CD8-positive, alpha-beta memory T cell (primary cell): ENCODE measurements around the gene ATP13A3. TPM values are rescaled to one million over a fixed set of nuclear protein-coding genes. Genes with fewer than 3 reads are reported as not detected.

Experiments
- CTCF ChIA-PET: fragments of 350-600 bp; sonication (Branson Sonifier 250); formaldehyde crosslinking; loops from one replicate; lab custom pipeline; 2021; ENCODE audit warnings: antibody characterized with exemption; lab: Charles Lee
- POLR2A ChIA-PET: fragments of 350-600 bp; sonication (Branson Sonifier 250); formaldehyde crosslinking; loops from one replicate; lab custom pipeline; 2021; ENCODE audit warnings: antibody characterized with exemption; lab: Charles Lee
- DNase-seq, 5 donors: peaks; one replicate each; pipeline versions ENCODE4 v3.0.0 to v3.0.0-alpha.2; 2020 to 2022; ENCODE audit warnings: mixed read lengths in 1 of 5
- H3K27ac ChIP-seq: one replicate; pipeline ENCODE4 v1.7.0; 2013; ENCODE audit warnings: low read depth, mild to moderate bottlenecking, low read length, moderate library complexity
- H3K27me3 ChIP-seq: 2 replicates; pipeline ENCODE4 v1.7.0; 2013; ENCODE audit warnings: low read length, mild to moderate bottlenecking; ENCODE audit not compliant: insufficient read depth, poor library complexity, severe bottlenecking
- H3K36me3 ChIP-seq: 2 replicates; pipeline ENCODE4 v1.7.0; 2013; ENCODE audit warnings: mild to moderate bottlenecking, low read length, moderate library complexity; ENCODE audit not compliant: insufficient read depth
- H3K4me1 ChIP-seq: 2 replicates; pipeline ENCODE4 v1.7.0; 2013; ENCODE audit warnings: mild to moderate bottlenecking, low read length, moderate library complexity; ENCODE audit not compliant: insufficient read depth
- H3K4me3 ChIP-seq: 2 replicates; pipeline ENCODE4 v1.7.0; 2013; ENCODE audit warnings: mild to moderate bottlenecking, low read length
- H3K9me3 ChIP-seq: 2 replicates; pipeline ENCODE4 v1.7.0; 2013; ENCODE audit warnings: mild to moderate bottlenecking, low read length
- H3K27ac Mint-ChIP-seq, 8 donors: one replicate each; pipeline ENCODE4 v1.8.0; 2020 to 2021; ENCODE audit warnings: mixed read lengths in 8 of 8, mild to moderate bottlenecking in 6 of 8, inconsistent platforms in 3 of 8, moderate library complexity in 3 of 8
- H3K27me3 Mint-ChIP-seq, 2 donors: one replicate each; pipeline ENCODE4 v1.8.0; 2020 to 2021; ENCODE audit warnings: mixed read lengths in 2 of 2, mild to moderate bottlenecking in 1 of 2, moderate library complexity in 1 of 2
- H3K36me3 Mint-ChIP-seq, 3 donors: one replicate each; pipeline ENCODE4 v1.8.0; 2020 to 2021; ENCODE audit warnings: mixed read lengths in 3 of 3, inconsistent platforms in 1 of 3, mild to moderate bottlenecking in 1 of 3
- H3K4me1 Mint-ChIP-seq, 3 donors: one replicate each; pipeline ENCODE4 v1.8.0; 2020 to 2021; ENCODE audit warnings: mixed read lengths in 3 of 3, inconsistent platforms in 1 of 3, mild to moderate bottlenecking in 1 of 3
- H3K4me3 Mint-ChIP-seq, 7 donors: one replicate each; pipeline ENCODE4 v1.8.0; 2020 to 2021; ENCODE audit warnings: mixed read lengths in 7 of 7, mild to moderate bottlenecking in 6 of 7, moderate library complexity in 4 of 7, inconsistent platforms in 2 of 7
- H3K9me3 Mint-ChIP-seq, 5 donors: one replicate each; pipeline ENCODE4 v1.8.0; 2020 to 2022; ENCODE audit warnings: mixed read lengths in 5 of 5, mild to moderate bottlenecking in 3 of 5, moderate library complexity in 2 of 5, inconsistent platforms in 1 of 5
- polyA plus RNA-seq: library from polyadenylated mRNA; unstranded; fragments of 300-500 nt; fragmentation: Illumina TruSeq; gene quantifications from one replicate; pipeline ENCODE4 v1.2.3, GENCODE V29; 2021
- total RNA-seq, 2 experiments: library from RNA; stranded (reverse); gene quantifications; one replicate each; pipeline ENCODE4 v1.2.3, GENCODE V29; 2021

Gene ATP13A3
- total and polyA plus RNA-seq, 3 experiments from 2014 or later: 10.5 to 165 (median 144) TPM

DNA sequence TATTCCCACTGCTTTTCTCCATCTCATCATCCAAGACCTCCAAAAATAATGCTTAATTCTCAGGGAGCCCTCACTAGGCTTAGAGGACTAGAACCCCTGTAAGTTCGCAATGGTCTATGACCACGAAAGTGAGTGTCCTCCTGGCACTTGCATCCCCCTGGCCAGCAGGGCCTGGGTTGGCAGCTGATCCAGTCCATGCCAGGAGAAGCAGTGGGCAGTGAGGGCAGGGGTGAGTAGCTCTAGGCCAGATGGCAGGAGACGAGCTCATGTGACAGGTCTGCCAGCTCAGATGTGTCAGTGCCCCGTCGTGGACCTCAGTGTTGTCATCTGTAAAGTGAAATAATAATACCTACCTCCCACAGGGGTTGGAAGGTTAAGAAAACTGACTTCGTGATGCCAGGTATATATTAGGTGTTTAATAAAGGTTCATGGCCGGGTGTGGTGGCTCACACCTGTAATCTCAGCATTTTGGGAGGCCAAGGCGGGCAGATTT lies 98.8 kb downstream of the ATP13A3 start:
- DNase-seq: no peak
- Histone ChIP-seq H3K9me3 (peaks cover 9% of the 10 kb centered on the region), H3K36me3 (no peaks in the 10 kb centered on the region), H3K27me3 (no peaks in the 10 kb centered on the region), H3K4me1 (no peaks in the 10 kb centered on the region), H3K4me3 (no peak overlapping the region), H3K27ac (no peak overlapping the region)
- ChIA-PET CTCF (no interaction called here), POLR2A (no interaction called here)
- H3K27ac Mint-ChIP-seq: no peak overlapping the region
- peaks cover 1 to 10% (median 5%) of the 10 kb centered on the region in 5 donors for H3K9me3 Mint-ChIP-seq
- H3K4me1 Mint-ChIP-seq: no peaks in the 10 kb centered on the region
- H3K36me3 Mint-ChIP-seq: no peaks in the 10 kb centered on the region
- no peak overlapping the region for H3K4me3 Mint-ChIP-seq
- peaks cover 7 to 17% of the 10 kb centered on the region in 2 donors for H3K27me3 Mint-ChIP-seq

DNA sequence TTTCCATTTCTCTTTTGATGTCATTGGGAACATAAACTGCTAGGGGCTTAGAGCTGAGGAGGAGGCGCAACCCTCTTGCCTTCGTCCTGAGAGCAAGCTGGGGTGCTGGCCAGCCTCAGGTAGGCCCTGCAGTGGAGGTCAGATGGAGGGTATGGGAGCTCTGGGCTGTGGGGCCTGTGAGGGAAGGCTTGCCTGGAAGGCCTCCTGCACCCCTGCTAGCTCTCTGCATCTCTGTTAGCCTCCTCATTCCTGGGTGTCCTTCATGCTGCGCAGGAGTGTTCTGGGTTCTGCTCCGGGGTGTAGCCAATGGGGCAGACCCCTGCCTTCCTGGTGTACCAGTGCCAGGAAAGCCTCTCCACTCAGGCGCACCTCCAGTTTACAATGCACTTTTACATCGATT lies 99.5 kb downstream of the ATP13A3 start:
- DNase-seq: no peak
- Histone ChIP-seq H3K4me1 (no peaks in the 10 kb centered on the region), H3K36me3 (no peaks in the 10 kb centered on the region), H3K4me3 (no peak overlapping the region), H3K27ac (no peak overlapping the region), H3K27me3 (no peaks in the 10 kb centered on the region), H3K9me3 (peaks cover 9% of the 10 kb centered on the region)
- ChIA-PET CTCF (interaction anchor here (2.4 kb wide), 1 partner anchor 8 kb away, joined by 9 read pairs; no protein-coding TSS in a partner anchor), POLR2A (no interaction called here)
- H3K36me3 Mint-ChIP-seq: no peaks in the 10 kb centered on the region
- no peak overlapping the region for H3K27ac Mint-ChIP-seq
- no peak overlapping the region for H3K4me3 Mint-ChIP-seq
- H3K4me1 Mint-ChIP-seq: no peaks in the 10 kb centered on the region
- H3K27me3 Mint-ChIP-seq: peaks cover 7 to 21% of the 10 kb centered on the region in 2 donors
- H3K9me3 Mint-ChIP-seq: peaks cover 1 to 10% (median 5%) of the 10 kb centered on the region in 5 donors

DNA sequence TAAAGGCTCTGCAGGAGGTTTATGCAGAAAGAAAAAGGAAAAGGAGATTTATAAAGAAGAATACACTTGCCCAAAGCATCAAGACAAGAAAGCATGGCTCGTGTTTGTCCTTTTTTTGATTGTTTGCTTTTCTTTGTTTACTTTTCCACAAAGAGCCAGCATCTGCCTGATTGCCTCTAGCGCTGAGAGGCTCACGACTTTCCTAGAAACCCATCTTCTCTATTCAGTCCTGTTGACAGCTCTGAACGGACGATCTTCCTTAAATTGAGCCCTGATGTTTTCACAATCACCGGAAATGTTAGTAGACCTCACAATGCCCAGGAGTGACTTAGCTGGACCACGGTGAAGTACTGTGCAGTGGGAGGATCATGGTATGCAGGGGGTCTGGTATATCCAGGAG lies 100.2 kb downstream of the ATP13A3 start:
- Mint-ChIP-seq H3K27ac (no peak overlapping the region), H3K4me3 (no peak overlapping the region), H3K4me1 (no peaks in the 10 kb centered on the region), H3K36me3 (no peaks in the 10 kb centered on the region), H3K9me3 (peaks cover 1 to 10% (median 5%) of the 10 kb centered on the region in 5 donors), H3K27me3 (peaks cover 7 to 21% of the 10 kb centered on the region in 2 donors)
- no peaks in the 10 kb centered on the region for H3K4me1 ChIP-seq
- peaks cover 9% of the 10 kb centered on the region for H3K9me3 ChIP-seq
- H3K36me3 ChIP-seq: no peaks in the 10 kb centered on the region
- ChIA-PET CTCF (interaction anchor here (2.4 kb wide), 1 partner anchor 9 kb away, joined by 9 read pairs; no protein-coding TSS in a partner anchor), POLR2A (no interaction called here)
- no peak for DNase-seq
- no peak overlapping the region for H3K27ac ChIP-seq
- no peak overlapping the region for H3K4me3 ChIP-seq
- H3K27me3 ChIP-seq: no peaks in the 10 kb centered on the region

DNA sequence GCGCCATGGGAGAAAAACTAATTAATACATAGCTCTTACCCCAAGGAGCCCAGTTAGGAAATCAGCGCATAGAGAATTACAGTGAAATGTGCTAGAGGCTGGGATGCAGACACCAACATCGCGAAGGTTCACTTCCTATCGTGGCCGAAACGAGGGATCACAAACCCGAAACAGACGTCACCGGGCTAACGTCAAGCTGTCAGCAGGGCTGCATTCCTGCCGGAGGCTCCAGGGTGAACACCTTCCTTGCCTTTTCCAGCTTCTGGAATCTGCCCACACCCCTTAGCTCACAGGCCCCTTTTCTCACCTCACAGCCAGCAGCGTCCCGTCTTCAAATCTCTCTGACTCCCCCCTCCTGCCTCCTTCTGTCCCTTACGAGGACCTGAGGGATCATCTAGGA lies 100.7 kb downstream of the ATP13A3 start:
- ChIA-PET CTCF (interaction anchor here (2.4 kb wide), 1 partner anchor 10 kb away, joined by 9 read pairs; no protein-coding TSS in a partner anchor), POLR2A (no interaction called here)
- Mint-ChIP-seq H3K4me3 (no peak overlapping the region), H3K27ac (no peak overlapping the region), H3K4me1 (no peaks in the 10 kb centered on the region), H3K9me3 (peaks cover 1 to 8% (median 5%) of the 10 kb centered on the region in 5 donors), H3K27me3 (peaks cover 7 to 18% of the 10 kb centered on the region in 2 donors), H3K36me3 (no peaks in the 10 kb centered on the region)
- Histone ChIP-seq H3K4me3 (no peak overlapping the region), H3K27me3 (no peaks in the 10 kb centered on the region), H3K27ac (no peak overlapping the region), H3K36me3 (no peaks in the 10 kb centered on the region), H3K9me3 (peaks cover 6% of the 10 kb centered on the region), H3K4me1 (no peaks in the 10 kb centered on the region)
- DNase-seq: no peak

DNA sequence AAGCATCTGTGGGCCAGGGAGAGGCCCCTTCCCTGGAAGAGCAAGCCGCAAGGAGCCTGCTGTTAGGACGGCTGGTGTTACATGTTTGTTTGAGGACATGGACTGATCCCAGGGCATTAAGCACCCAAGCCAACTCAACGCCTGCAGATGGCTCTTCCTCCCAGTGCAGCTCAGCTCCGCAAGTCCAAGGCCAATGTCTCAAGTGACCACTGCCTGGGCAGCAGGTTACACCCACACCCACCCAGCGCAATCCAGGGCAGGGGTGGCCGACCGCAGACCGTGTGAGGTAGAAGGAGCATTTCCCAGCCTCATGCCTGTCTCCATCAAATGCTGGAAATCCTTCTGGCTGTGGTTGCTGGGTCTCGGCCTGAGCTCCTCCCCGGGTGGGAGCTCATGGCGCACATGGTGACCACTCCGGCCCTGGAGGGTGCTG lies 102.2 kb downstream of the ATP13A3 start:
- DNase-seq: no peak
- CTCF ChIA-PET: no interaction called here

DNA sequence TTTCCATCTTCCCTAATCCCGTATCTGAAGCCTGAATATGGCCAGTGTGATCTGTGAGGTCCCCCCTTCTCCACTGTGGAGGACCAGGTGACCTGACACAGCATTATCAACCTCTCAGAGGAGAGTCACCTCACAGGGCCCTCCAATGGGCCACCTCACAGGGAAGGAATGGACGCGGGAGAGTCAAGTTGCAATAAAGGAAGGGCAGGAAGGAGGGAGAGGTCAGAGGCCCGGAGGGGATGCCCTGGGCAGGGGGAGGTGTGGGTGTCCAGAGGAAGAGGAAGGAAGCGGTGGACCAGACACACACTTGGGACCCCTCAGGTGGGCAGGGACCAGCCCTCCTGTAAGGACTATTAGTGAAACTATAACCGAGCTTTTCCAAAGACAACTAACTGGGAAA lies 102.6 kb downstream of the ATP13A3 start:
- Mint-ChIP-seq H3K27me3 (peaks cover 10 to 27% of the 10 kb centered on the region in 2 donors), H3K36me3 (no peaks in the 10 kb centered on the region), H3K9me3 (no peaks in the 10 kb centered on the region), H3K27ac (no peak overlapping the region), H3K4me1 (no peaks in the 10 kb centered on the region), H3K4me3 (no peak overlapping the region)
- no peak overlapping the region for H3K27ac ChIP-seq
- H3K4me1 ChIP-seq: no peaks in the 10 kb centered on the region
- no peak for DNase-seq
- ChIA-PET POLR2A (no interaction called here), CTCF (no interaction called here)
- no peak overlapping the region for H3K4me3 ChIP-seq
- H3K9me3 ChIP-seq: no peaks in the 10 kb centered on the region
- H3K27me3 ChIP-seq: no peaks in the 10 kb centered on the region
- H3K36me3 ChIP-seq: no peaks in the 10 kb centered on the region

More for the DNA sequence above, 102.2 kb downstream of the ATP13A3 start:
- no peak overlapping the region for H3K27ac ChIP-seq
- no peaks in the 10 kb centered on the region for H3K4me1 ChIP-seq
- peaks cover 10 to 26% of the 10 kb centered on the region in 2 donors for H3K27me3 Mint-ChIP-seq
- H3K27me3 ChIP-seq: no peaks in the 10 kb centered on the region
- no peaks in the 10 kb centered on the region for H3K4me1 Mint-ChIP-seq
- no peak overlapping the region for H3K4me3 Mint-ChIP-seq
- POLR2A ChIA-PET: no interaction called here
- no peaks in the 10 kb centered on the region for H3K36me3 Mint-ChIP-seq
- H3K27ac Mint-ChIP-seq: peak overlapping the region in 1 of 8 donors; percentile 17
- H3K4me3 ChIP-seq: no peak overlapping the region
- H3K36me3 ChIP-seq: no peaks in the 10 kb centered on the region
- no peaks in the 10 kb centered on the region for H3K9me3 Mint-ChIP-seq
- no peaks in the 10 kb centered on the region for H3K9me3 ChIP-seq

DNA sequence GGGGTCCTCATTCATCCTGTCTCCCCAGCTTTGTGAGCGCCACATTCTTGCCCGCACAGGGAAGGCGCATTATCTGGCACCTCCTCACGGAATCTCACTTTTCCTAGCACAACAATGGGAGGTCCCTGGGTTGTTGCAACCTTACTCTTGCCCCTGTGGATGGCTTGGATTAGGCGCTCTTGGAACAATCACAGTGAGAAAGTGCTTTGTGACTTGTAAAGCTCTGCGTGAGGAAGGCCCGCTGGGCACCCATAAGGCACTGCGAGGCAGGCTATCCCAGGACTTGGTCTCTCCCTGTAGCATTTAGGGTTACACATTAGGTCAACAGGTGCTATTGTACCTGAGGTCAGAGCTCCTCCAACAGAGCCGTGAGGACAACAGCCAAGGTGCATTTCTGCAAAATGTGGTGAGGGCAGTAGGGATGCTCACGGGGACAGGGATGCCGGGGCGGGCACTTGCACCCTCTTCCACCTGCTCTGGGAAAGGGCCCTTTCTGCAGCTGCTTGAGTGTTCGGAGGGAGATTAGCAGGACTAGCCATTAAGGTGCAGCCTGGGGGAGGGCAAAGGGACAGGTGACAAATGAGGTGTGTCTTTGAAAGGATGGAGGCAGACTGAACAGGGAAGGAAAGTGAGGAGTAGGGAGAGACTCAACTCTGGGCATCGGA lies 103.4 kb downstream of the ATP13A3 start:
- ChIA-PET POLR2A (no interaction called here), CTCF (no interaction called here)
- no peaks in the 10 kb centered on the region for H3K4me1 ChIP-seq
- no peak overlapping the region for H3K27ac Mint-ChIP-seq
- no peak overlapping the region for H3K27ac ChIP-seq
- DNase-seq: no peak
- no peaks in the 10 kb centered on the region for H3K27me3 ChIP-seq
- H3K4me3 ChIP-seq: no peak overlapping the region
- H3K36me3 Mint-ChIP-seq: no peaks in the 10 kb centered on the region
- peaks cover 17 to 32% of the 10 kb centered on the region in 2 donors for H3K27me3 Mint-ChIP-seq
- no peaks in the 10 kb centered on the region for H3K36me3 ChIP-seq
- H3K4me1 Mint-ChIP-seq: no peaks in the 10 kb centered on the region
- no peaks in the 10 kb centered on the region for H3K9me3 ChIP-seq
- H3K9me3 Mint-ChIP-seq: no peaks in the 10 kb centered on the region
- H3K4me3 Mint-ChIP-seq: no peak overlapping the region

DNA sequence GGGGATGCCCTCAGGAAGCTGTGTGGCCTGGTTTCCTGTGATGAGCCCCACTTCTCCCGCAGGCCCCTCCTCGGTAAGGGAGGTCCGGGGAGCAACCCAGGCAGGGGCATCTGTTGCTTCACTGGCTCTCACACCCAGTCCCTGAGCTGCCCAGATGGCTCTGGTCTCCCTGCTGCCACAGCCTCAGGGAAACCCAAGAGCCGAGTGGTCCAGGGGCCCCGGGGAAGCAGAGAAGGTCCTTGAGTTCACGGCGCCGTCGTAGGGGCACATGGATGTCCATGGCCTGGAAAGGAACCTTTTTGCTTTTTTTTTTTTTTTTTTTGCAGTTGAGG lies 103.9 kb downstream of the ATP13A3 start:
- Mint-ChIP-seq H3K4me3 (no peak overlapping the region), H3K36me3 (no peaks in the 10 kb centered on the region), H3K4me1 (no peaks in the 10 kb centered on the region), H3K27me3 (peaks cover 19 to 33% of the 10 kb centered on the region in 2 donors), H3K27ac (no peak overlapping the region), H3K9me3 (no peaks in the 10 kb centered on the region)
- POLR2A ChIA-PET: no interaction called here
- H3K36me3 ChIP-seq: no peaks in the 10 kb centered on the region
- no peaks in the 10 kb centered on the region for H3K4me1 ChIP-seq
- H3K9me3 ChIP-seq: no peaks in the 10 kb centered on the region
- DNase-seq: no peak
- H3K27ac ChIP-seq: no peak overlapping the region
- H3K4me3 ChIP-seq: no peak overlapping the region
- no peaks in the 10 kb centered on the region for H3K27me3 ChIP-seq
- CTCF ChIA-PET: no interaction called here
